Inferior parietal cortex (tissue), 1 donor: Measurements from ENCODE around the gene LLCFC1.

Experiments
- DNase-seq: peaks from one replicate; pipeline ENCODE4 v3.0.0-alpha.2; 2016; ENCODE audit errors: extremely low spot score

LLCFC1 gene

DNA sequence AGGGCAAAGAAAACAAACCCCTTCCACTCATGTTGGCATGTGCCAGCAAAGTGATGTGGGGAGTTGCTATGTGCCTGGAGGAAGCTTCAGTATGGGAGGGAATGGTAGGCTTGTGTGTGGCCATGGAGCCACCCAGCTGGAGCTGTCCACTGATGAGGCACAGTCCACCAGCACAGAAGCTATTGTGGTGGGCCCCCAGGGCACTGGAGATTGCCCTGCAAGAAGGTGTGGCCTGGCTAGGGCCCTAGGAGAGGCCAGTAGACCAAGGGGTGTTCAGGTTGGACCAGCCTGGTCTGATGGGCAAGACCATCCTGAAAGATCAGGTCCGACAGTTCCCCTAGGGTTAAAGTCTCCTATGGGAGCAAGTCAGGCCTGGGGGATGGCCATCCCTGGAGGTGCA is 45.0 kb downstream of the LLCFC1 start:
- no peak for DNase-seq
